ENCODE results near the gene KRT1. TPM values are rescaled to one million over a fixed set of nuclear protein-coding genes. Genes with fewer than 3 reads are reported as not detected.

The KRT1 gene
- total and polyA plus RNA-seq, 2 donors (not counting 1 experiment from before 2014, with no cell fraction given), result not detected

- no peak for TF ChIP-seq EZH2 (IDR thresholded peaks at IDR 0.05; ENCODE audit: borderline replicate concordance, insufficient read depth, low read depth, low read length, poor library complexity, severe bottlenecking)
- TF ChIP-seq CTCF (IDR thresholded peaks at IDR 0.05), result no peak
- Histone ChIP-seq H3K4me1 (ENCODE audit: control insufficient read depth in 2 of 2, insufficient read depth in 2 of 2, low read length in 2 of 2) (no peaks in the 10 kb centered on the region), H3K27ac (ENCODE audit: low read length in 2 of 2) (no peak overlapping the region), H3K79me2 (ENCODE audit: control insufficient read depth, insufficient read depth, low read length) (no peaks in the 10 kb centered on the region), H3K27me3 (replicated peaks in 1 of 4; ENCODE audit: control extremely low read depth in 1 of 4, control insufficient read depth in 3 of 4, insufficient read depth in 4 of 4, low read length in 3 of 4) (peaks cover 0 to 2% (median 0%) of the 10 kb centered on the region in 4 experiments), H3K36me3 (replicated peaks in 1 of 2; ENCODE audit: control extremely low read depth in 1 of 2, control insufficient read depth in 1 of 2, extremely low read depth in 1 of 2, insufficient read depth in 2 of 2, low read length in 1 of 2) (no peaks in the 10 kb centered on the region), H3K4me3 (ENCODE audit: control extremely low read depth in 1 of 5, extremely low read depth in 1 of 5, insufficient read depth in 1 of 5, low read depth in 2 of 5, low read length in 4 of 5) (no peak overlapping the region), H2AFZ (ENCODE audit: insufficient read depth, low read depth, low read length, poor library complexity, severe bottlenecking) (no peak overlapping the region), H3K4me2 (replicated peaks; ENCODE audit: low read depth, low read length, poor library complexity, severe bottlenecking) (no peak overlapping the region), H3K9ac (ENCODE audit: low read length) (no peak overlapping the region), H4K20me1 (ENCODE audit: control insufficient read depth, insufficient read depth, low read length, poor library complexity, severe bottlenecking) (no peaks in the 10 kb centered on the region), H3K9me3 (ENCODE audit: control extremely low read depth in 1 of 3, control insufficient read depth in 2 of 3, insufficient read depth in 1 of 3, low read length in 2 of 3) (no peaks in the 10 kb centered on the region)
- POLR2A ChIA-PET, result no interaction called here
- Mint-ChIP-seq H3K27ac (no peak overlapping the region), H3K4me3 (no peak overlapping the region), H3K27me3 (peaks cover 43% of the 10 kb centered on the region), H3K9me3 (ENCODE audit: insufficient read depth) (no peaks in the 10 kb centered on the region), H3K4me1 (no peaks in the 10 kb centered on the region)
- no CpG with 5 or more reads among the region's 2 CpGs for WGBS (ENCODE audit: insufficient coverage)
- DNase-seq (no peak), ATAC-seq (ENCODE audit: low read depth) (no peak)
- intact Hi-C loops (cut with micrococcal nuclease), result no loop called here
- CTCF ChIA-PET, result no interaction called here
Observed at GRCh38 chr12:52682381-52682660, 2.1 kb upstream of the KRT1 start.

- H3K27me3 ChIP-seq (replicated peaks in 1 of 4; ENCODE audit: control extremely low read depth in 1 of 4, control insufficient read depth in 3 of 4, insufficient read depth in 4 of 4, low read length in 3 of 4), result peaks cover 0 to 2% (median 0%) of the 10 kb centered on the region in 4 experiments
- Mint-ChIP-seq H3K27me3 (peaks cover 41% of the 10 kb centered on the region), H3K27ac (no peak overlapping the region), H3K9me3 (ENCODE audit: insufficient read depth) (no peaks in the 10 kb centered on the region), H3K4me3 (no peak overlapping the region), H3K4me1 (no peaks in the 10 kb centered on the region)
- no peaks in the 10 kb centered on the region for H4K20me1 ChIP-seq (ENCODE audit: control insufficient read depth, insufficient read depth, low read length, poor library complexity, severe bottlenecking)
- H3K4me1 ChIP-seq (ENCODE audit: control insufficient read depth in 2 of 2, insufficient read depth in 2 of 2, low read length in 2 of 2), result no peaks in the 10 kb centered on the region
- no peak overlapping the region for H3K4me3 ChIP-seq (ENCODE audit: control extremely low read depth in 1 of 5, extremely low read depth in 1 of 5, insufficient read depth in 1 of 5, low read depth in 2 of 5, low read length in 4 of 5)
- no peak for TF ChIP-seq CTCF (IDR thresholded peaks at IDR 0.05)
- TF ChIP-seq EZH2 (IDR thresholded peaks at IDR 0.05; ENCODE audit: borderline replicate concordance, insufficient read depth, low read depth, low read length, poor library complexity, severe bottlenecking), result no peak
- CTCF ChIA-PET, result no interaction called here
- no peak overlapping the region for H3K4me2 ChIP-seq (replicated peaks; ENCODE audit: low read depth, low read length, poor library complexity, severe bottlenecking)
- no peaks in the 10 kb centered on the region for H3K9me3 ChIP-seq (ENCODE audit: control extremely low read depth in 1 of 3, control insufficient read depth in 2 of 3, insufficient read depth in 1 of 3, low read length in 2 of 3)
- no peak overlapping the region for H3K27ac ChIP-seq (ENCODE audit: low read length in 2 of 2)
- H3K79me2 ChIP-seq (ENCODE audit: control insufficient read depth, insufficient read depth, low read length), result no peaks in the 10 kb centered on the region
- no peaks in the 10 kb centered on the region for H3K36me3 ChIP-seq (replicated peaks in 1 of 2; ENCODE audit: control extremely low read depth in 1 of 2, control insufficient read depth in 1 of 2, extremely low read depth in 1 of 2, insufficient read depth in 2 of 2, low read length in 1 of 2)
- H2AFZ ChIP-seq (ENCODE audit: insufficient read depth, low read depth, low read length, poor library complexity, severe bottlenecking), result no peak overlapping the region
- 55% methylated on average over 11 of the region's 12 CpGs for WGBS (ENCODE audit: insufficient coverage)
- no peak overlapping the region for H3K9ac ChIP-seq (ENCODE audit: low read length)
- DNase-seq (no peak), ATAC-seq (ENCODE audit: low read depth) (no peak)
- POLR2A ChIA-PET, result no interaction called here
- intact Hi-C loops (cut with micrococcal nuclease), result no loop called here
Observed at GRCh38 chr12:52681526-52682380, 1.5 kb upstream of the KRT1 start.
